Activated CD8-positive, alpha-beta memory T cell treated with anti-CD3 and anti-CD28 coated beads, Interleukin-2, amount 50 U/mL, for 48 hours (primary cell): ENCODE results near the gene FOSL1.

Experiments used
- DNase-seq: peaks from one replicate; pipeline ENCODE4 v3.0.0-alpha.2; 2020

Gene FOSL1

DNA sequence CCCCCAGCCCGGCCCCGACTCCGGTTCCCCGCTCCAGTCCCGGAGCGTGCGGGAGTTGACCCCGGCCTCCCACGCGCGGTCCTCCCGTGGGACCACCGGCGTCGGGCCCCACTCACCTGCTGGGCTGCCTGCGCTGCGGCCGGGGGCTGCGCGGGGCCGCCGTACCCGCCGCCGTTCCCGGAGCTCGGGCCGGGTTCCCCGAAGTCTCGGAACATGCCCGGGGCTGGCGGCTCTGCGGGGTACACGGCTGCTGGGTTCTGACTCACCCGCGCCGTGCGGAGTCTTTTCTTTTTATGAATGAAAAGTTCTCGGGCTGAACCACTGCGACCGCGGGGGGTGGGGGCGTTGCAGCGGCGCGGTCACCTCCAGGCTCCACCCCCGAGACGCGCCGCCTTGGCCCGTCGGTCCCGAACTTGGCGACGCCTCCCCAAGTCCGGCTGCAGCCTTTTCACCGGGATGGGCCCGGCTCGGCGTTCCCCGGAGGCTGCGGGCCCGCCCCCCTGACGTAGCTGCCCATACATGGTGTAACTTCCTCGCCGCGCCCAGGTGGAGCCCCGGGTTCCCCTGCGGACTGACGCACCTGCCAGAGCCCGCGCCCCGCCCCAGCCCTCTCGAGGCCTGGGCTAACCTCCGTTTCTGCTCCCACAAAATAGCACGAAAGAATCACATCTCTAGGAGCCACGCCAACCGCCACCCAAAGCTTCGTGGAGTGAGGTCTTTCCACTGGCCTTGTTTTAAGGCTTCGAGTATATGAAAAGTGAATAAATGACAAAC lies at the start of gene FOSL1:
Gene FOSL1 (minus strand): TSS at position 264 of the 774 bp plus-strand sequence. CDS start 49 bp downstream, at position 215.
- peak; percentile 97 for DNase-seq

DNA sequence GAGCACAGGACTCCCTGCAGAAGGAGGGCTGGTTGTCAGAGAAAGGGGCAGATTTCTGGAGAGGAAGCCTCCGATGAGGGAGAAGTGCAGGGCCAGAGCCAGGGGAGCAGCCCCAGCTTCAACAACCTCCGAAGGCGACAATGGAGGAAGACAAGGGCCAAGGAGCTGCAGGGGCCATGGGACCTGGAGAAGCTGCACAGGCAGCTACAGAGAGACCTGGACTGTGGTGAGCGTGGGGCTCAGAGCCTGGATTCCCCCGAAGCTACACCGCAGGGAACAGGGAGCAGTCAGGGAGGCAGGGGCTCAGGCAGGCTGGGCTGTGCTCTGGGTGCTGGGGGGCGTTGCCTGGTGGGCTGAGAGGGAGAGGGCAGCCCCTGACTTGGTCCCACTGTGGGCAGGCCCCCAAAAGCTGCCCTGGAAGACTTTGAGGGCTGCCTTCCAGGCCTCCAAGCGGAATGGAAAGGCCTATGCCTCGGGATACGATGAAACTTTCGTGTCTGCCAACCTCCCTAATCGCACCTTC lies 47.5 kb upstream of the FOSL1 start:
- no peak for DNase-seq

DNA sequence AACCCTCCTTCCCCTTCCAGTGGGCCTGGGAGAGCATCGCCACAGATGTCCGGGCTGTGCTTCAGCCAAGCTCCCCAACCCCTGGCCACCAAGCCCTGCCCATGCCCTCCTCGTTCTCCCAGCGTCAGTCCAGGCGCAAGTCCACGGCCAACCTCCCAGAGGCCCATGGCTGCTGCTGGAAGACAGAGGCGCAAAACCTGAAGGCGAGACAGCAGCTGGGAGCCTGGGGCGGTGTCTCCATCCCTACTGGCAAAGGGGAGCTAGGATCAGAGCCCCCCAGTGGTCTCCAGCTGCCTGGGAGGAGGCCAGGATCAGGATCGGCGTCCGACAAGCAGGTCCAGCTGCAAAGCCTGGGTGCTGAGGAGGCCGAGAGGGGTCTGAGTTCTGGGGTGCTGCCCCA lies 46.9 kb upstream of the FOSL1 start:
- DNase-seq: no peak

DNA sequence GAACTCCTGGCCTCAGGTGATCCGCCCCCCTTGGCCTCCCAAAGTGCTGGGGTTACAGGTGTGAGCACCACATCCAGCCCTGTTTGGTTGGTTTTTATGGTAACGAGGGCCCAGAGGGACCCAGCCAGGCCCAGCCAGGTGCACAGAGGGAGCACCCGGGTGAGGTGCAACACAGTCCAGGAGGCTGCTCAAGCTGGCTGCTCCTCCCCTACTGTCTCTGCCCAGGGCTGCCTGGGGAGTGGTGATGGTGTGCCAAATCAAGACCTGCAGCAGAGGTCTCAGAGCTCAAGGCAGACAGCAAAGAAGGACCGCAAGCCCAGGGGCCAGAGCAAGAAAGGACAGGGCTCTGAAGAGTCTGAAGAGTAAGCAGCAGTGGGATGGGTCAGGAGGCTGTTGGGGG lies 46.5 kb upstream of the FOSL1 start:
- DNase-seq: no peak

DNA sequence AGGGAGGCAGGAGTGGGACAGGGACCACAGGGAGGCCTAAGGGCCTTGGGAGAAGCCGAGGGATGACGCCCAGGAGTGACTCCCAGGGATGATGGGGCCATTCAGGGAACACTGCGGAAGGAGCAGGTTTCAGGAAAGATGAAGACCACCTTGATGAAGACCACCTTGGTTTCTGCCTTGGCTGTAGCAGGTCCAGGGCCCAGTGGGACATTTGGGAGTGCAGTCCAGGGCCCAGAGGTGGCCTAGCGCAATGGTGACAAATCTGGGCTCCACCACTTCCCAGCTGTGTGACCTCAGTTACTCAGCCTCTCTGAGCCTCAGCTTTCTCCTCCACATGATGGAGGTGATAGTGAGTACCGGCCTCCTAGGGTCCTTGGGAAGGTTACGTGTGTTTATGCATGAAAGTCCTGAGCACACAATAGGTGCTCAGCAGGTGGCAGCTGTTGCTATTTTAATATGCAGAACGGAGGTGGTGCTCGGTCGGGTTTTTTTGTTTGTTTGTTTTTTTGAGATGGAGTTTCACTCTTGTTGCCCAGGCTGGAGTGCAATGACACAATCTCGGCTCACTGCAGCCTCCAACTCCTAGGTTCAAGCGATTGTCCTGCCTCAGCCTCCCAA lies 45.9 kb upstream of the FOSL1 start:
- DNase-seq: no peak

DNA sequence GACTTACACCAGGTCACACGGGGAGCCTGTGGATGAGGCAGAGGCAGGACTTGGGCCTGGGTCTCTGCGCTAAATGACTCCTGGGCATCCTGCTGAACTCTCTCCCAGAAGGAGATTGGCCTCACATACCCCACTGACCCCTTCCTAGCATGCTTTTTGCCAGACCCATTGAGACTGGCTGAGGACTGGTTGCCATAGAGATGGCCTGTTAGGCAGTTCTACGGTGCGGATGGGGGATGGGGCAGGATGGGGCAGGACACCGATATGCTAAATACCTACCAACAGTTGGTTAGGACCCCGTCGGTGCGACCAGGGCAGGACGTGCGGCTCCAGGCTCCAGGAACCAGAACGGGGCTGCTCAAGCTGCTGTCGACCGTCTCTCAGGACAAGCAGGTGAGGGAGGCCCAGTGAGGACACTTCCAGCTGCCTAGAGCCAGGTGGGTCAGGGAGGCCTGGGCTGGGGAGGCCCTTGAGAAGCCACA lies 45.3 kb upstream of the FOSL1 start, which contains the start of gene TSGA10IP:
Gene TSGA10IP (plus strand): TSS at position 51 of the 482 bp plus-strand sequence. CDS start 196 bp downstream, at position 247.
- DNase-seq: no peak

DNA sequence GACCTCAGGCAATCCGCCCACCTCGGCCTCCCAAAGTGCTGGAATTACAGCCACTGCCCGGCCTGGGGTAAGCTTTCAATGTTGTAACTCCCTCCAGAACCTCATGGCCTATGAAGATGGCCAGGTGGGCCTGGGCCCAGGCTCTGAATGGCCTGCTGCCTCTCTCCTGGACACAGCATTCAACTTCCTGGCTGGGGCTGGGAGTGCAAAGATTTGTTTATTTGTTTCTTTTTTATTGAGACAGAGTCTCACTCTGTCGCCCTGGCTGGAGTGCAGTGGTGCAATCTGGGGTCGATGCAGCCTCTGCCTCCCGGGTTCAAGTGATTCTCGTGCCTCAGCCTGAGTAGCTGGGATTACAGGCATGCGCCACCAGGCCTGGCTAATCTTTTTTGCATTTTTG lies 44.6 kb upstream of the FOSL1 start:
- DNase-seq: no peak

DNA sequence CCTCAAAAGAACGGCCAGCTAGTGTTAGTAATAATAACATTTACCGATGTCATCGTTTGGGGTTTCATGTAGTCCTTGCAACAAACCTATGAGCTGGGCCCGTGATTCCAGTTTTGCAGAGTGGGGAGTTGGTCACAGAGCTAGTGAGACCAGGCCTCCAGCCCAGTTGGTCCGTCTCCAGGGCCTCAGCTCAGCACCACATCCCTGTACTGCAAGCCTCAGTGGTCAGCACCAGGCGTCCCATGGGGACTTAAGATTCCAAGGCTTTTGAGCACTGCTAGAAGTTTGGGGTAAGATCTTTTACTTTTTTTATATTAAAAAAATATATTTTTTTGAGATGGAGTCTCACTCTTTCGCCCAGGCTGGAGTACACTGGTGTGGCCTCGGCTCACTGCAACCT lies 44.0 kb upstream of the FOSL1 start:
- no peak for DNase-seq

DNA sequence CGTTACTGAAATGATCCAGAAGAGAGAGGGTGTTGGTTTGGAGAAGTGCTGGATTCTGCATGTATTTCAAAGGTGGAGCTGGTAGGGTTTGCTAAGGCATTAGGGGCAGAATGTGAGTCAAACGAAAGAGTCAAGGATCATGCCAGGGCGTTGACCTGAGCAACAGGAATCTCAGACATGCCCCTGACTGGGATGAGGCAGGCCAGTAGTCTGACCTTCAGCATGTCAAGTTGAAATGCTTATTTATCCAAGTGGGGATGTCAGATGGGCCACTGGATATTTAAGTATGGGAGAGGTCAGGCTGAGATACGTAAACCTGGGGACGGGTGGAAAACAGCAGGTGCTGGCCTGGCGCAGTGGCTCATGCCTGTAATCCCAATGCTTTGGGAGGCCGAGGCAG lies 42.3 kb upstream of the FOSL1 start:
- no peak for DNase-seq

DNA sequence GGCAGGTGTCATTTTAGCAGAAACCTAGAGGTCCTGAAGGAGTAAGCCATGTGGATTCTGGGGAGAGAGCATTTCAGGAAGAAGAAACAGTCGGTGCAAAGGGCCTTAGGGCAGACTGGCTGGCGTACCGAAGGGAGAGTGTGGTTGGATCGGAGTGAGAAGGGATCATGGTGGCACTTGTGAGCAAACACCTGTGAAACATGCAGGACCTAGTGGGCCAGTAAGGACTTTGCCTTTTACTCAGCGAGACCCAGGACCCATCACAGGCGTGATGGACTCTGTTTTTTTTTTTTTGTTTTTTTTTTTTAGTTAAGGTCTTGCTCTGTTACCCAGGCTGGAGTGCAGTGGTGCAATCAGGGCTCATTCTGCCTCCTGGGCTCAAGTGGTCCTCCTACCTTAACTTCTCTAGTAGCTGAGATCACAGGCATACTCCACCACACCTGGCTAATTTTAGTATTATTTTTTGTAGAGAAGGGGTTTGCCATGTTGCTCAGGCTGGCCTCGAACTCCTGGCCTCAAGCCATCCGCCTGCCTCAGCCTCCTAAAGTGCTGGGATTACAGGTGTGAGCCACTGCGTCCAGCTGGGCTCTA lies 41.6 kb upstream of the FOSL1 start:
- DNase-seq: no peak

DNA sequence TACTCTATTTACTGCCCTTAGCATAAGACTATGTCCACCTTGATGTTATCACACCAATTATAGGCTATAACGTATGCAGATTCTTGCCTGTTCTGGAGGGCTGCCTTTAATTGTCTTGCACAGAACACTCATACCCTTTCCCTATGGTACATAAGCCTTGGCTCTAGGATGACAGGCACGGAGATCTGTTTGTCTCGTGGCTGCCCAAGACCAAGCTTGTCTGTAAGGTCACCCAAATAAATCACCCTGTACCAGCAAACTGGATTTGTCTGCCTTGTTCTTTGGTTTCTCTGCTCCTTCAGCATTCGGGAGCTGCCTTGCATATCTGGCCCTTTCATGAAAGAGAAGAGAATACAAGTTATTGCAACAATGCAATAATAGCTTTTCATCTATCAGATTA lies 37.6 kb upstream of the FOSL1 start:
- no peak for DNase-seq

DNA sequence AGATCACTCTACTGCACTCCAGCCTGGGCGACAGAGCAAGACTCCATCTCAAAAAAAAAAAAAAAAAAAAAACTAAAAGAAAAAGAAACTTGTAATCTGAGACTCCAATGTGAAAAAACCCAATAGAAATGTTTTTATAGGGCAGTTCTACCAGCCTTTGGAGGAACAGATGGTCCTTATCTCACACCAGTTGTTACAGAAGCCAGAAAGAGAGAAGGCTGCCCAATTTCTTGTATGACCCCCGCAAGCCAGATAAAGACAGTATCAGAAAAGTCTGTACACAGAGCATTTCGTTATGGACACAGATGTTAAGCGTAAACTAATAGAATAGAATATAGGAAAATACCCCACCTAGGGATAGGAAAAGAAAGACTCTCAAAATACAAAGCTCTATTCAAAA lies 33.8 kb upstream of the FOSL1 start:
- DNase-seq: no peak

DNA sequence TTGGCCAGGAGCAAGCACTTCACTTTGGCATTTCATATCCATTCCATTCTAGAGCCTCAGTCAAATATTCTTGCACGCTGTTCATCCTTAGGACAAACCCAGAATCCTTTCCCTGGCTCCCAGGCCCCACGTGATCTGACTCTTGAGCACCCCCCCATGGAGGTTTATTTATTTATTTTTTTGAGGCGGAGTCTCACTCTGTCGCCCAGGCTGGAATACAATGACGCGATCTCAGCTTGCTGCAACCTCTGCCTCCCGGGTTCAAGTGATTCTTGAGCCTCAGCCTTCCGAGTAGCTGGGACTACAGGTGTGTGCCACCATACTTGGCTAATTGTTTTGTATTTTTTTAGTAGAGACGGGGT lies 32.4 kb upstream of the FOSL1 start:
- DNase-seq: no peak

DNA sequence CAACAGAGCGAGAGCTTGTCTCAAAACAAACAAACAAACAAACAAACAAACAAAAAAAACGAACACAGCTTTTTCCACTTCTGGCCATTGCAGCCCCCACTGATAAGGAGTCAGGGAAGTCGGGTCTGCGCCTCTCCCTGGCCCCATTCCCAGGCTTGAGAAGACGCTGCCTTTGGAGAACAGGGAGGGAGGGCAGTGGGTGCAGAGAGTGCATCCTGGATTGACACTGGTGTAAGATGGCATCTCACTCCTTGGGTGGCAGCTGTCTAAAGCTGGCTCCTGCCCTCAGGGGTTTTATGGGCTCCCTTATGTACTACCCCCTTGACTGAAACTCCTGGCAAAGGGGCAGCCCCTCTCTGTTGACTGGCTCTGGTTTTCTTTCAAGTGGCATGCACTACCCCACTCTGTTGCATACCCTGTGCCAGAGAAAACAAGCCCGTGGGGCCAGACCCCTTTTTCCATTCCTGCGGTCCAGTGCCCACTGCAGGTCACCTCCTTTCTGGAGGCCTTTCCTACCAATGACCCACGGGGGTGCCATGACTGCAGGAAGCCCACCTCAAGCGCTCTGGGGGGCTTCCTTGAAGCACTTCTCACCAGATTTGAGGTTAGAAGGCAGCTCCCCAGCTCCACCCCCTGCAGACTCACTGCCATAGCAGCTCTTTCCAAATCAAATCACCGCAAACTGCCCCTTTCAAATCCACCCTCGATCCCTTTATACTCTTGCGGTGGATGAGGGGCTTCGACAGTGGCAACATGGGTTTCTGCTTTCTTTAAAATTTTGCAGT lies 31.8 kb upstream of the FOSL1 start:
- DNase-seq: no peak

DNA sequence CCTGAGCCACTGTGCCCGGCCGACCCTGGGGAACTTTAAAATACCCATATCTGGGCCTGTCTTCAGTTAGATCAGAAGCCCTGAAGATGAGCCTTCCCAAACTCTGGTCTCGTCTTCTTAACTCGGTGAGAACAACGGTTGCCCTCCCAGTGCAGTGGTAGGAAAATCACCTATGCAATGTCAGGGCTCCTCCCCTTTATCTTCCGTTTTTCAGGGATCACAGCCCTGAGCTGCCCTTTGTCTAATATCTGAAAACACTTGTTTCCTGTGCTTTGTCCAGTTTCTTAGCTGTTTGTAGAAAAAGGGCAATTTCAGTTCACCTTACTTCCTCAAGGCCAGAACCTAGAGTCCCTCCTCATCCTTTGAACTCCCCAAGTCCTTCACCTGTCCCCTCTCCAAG lies 28.5 kb upstream of the FOSL1 start:
- no peak for DNase-seq

DNA sequence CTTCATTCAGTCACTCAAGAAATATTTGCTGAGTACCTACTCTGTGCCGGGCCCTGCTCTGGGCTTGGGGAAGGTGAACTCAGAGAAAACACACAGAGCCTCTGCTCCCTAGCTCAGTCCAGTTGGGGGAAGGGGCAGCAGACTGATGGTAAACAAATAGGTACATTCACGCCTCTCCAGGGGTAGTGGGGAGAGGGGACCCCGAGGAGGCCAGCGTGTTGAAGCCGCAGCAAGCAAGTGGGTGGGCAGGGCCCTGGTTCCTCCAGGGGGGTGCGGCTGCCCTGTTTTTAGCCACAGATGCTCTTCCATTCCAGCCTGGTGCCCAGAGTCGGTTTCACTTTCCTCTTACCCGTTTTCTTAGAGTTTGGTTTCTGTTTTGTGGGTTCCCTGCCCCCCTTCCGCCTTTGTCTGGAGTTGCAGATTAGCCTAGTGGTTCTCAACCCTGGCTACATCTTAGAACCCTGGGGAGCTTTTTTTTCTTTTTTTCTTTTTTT lies 27.8 kb upstream of the FOSL1 start:
- peak; percentile 77 for DNase-seq

DNA sequence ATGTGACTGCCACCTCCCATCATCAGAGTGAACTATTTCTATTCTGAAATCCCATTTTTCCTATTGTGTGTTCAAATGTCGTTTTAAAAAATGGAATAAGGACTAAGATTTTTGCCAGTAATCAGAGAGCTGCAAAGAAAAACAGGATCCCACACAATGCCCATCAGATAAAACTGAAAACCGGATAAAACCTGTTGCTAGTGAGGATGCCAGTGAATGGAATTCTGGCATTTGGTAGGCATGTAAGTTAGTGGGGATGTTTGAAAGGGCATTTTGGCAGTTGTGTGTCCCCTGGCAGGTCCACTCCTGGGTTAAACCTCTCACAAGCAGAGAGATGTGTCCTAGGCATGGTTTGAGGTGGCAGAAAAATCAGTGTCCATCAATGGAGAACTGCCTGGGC lies 25.2 kb upstream of the FOSL1 start:
- DNase-seq: no peak

DNA sequence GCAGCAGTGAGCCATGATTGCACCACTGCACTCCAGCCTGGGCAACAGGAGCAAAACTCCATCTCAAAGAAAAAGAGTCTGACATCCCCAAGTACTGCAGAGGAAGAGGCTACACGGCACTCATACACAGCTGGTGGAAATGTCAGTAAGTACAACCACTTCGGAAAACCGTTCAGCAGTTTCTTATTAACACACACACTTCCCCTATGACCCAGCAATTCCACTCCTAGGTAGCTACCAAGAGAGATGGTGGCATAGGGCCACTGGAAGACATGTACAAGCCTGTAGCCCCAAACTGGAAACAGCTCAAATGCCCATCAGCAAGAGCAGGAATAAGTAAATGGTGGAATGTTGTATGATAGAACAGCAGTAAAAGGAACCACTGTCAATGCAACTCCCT lies 22.4 kb upstream of the FOSL1 start:
- no peak for DNase-seq

DNA sequence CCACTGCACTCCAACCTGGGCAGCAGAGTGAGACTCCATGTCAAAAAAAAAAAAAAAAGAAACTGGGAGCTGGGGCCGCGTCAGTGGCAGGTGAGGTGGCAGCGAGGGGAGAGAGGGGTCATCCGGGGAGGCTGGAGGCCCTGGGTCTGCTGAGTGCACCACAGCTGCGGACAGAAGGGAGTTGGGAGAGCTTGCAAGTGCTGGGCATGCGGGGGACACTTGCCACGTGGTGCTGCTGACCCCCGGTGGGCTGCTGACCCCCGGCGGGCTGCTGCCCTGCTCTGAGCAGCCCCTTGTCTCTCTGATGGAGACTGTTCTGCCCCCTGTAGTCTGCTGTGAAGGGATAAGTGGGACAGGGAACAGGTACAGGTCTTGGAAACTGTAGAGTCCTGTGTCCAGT lies 21.7 kb upstream of the FOSL1 start:
- no peak for DNase-seq

DNA sequence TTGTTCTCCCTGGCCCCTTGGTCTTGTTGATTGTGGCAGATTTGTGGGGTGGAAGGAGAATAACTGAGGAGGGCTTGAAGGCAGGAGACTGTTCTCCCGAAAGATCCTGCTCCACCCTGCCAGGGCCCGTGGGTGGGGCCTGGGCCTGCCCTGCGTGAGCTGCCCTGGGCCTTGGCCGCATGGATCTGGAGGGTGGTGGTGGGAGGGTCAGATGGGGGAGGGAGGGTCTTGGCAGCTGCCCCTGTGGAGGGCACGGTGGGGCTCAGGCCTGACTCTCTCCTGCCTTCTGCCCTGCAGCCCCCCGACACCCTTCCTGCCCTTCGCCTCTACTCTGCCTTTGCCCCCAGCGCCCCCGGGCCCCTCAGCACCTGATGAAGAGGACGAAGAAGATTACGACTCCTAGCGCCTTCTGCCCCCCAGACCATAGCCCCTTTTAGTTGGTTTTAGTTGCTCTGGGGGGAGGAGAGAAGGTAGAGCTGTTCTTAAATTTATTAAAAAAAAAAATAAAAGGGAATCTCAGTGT lies 20.9 kb upstream of the FOSL1 start:
- DNase-seq: no peak

DNA sequence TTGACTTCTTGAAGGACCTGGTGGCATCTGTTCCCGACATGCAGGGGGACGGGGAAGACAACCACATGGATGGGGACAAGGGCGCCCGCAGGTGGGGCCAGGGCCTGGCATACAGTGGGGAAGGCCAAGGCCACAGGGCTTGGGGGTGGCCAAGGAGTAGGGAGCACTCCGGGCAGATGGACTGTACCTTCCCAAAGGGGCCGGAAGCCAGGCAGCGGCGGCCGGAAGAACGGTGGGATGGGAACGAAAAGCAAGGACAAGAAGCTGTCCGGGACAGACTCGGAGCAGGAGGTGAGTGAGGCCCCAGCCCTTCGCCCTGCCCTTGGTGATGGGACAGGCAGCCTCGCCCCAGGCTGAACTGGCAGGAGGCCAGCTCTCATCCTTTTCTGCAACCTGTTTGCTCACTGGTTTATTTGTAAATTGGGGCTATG lies 20.2 kb upstream of the FOSL1 start:
- no peak for DNase-seq

DNA sequence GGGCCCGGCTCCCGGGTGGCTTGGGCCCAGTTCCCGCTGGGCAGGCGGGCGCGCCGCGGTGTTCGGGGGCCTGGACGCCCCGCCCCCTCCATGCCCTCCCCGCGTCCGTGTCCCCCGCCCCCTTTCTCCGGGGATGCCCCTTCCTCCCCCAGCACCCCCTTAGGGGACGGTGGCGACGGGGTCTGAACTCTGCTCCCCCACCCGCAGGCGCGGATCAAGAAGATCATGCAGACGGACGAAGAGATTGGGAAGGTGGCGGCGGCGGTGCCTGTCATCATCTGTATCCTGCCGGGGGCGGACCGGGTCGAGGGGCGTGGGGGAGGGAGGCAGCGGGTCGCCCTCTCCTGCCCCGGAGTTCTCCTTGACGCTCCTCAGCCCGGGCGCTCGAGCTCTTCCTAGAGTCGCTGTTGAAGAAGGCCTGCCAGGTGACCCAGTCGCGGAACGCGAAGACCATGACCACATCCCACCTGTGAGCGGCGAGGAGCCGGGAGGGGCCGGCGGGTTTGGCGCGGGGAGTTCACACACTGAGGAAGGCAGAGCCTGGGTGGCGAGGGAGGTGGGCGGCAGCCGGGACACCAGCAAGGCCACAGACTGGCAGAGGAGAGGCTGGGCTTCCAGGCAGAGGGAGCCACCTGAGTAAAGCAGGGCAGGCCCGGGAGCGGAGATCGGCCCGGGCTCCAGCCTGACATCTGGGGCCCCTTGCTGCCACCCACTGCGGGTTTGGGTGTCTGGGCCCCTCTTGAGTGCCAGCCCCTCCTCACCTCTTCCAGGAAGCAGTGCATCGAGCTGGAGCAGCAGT lies 19.6 kb upstream of the FOSL1 start:
- DNase-seq: peak; percentile 81
